Measurements from ENCODE around the gene METTL26. TPM values are rescaled to one million over a fixed set of nuclear protein-coding genes. Genes with fewer than 3 reads are reported as not detected.
A peak's percentile ranks its signal among the peaks of the same experiment; 100 is the strongest.

METTL26 gene
- total and polyA plus RNA-seq, 9 of the 15 experiments (the other 6 are each of a cell fraction or from before 2014, with no cell fraction given) = 7.3 to 262 (median 80.9) TPM

DNA sequence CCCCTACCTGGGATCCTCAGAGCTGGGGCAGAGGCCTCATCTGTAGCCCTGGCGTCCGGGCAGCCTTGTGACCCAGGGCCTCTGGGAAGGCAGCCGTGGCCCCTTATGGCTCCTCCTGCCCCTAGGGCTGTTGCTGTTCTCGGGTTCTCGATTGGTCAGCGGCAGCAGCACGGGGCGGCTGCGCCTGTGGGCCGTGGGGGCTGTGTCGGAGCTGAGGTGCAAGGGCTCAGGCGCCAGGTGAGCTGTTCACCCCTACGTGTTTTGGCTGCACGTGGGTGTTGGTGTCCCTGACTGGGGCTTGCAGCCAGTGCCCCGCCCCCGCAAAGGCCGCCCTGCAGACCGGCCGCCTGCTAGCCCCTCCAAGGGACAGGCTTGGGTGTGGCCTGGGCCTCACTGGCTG is 26.0 kb upstream of the METTL26 start:
- in situ Hi-C loops (cut with MboI) = no loop called here
- peak overlapping the region in 1 of 2 experiments; percentile 95; a peak in 2 of 4 replicates for H3K9ac ChIP-seq (ENCODE audit: insufficient read depth in 1 of 2, low read depth in 2 of 2, low read length in 2 of 2)
- H3K27ac ChIP-seq (ENCODE audit: extremely low read depth, low read depth, low read length) = no peak overlapping the region
- ChIA-PET CTCF (ENCODE audit: low intra/inter-chr PET ratio) (no interaction called here), POLR2A (interaction anchor here (0.6 kb wide), 1 partner anchor 18 kb away, joined by 3 read pairs; the partner anchor contains the start of gene STUB1)
- FAIRE-seq (no peak), DNase-seq (ENCODE audit: extremely low read depth in 1 of 4, low spot score in 3 of 4) (no peak), ATAC-seq (no peak)
- no peaks in the 10 kb centered on the region for H3K36me3 ChIP-seq (ENCODE audit: control insufficient read depth, insufficient read depth, low read length)
- H3K4me1 ChIP-seq (replicated peaks in 1 of 2; ENCODE audit: control insufficient read depth in 2 of 2, insufficient read depth in 2 of 2, low read length in 2 of 2) = peaks cover 2 to 92% of the 10 kb centered on the region in 2 experiments; a peak in 4 of 5 replicates
- no peak for TF ChIP-seq PTRF (tag; IDR thresholded peaks at IDR 0.05)
- TF ChIP-seq EGR1 (conservative IDR thresholded peaks at IDR 0.05) = 0 out of 2 replicates have a peak, but pooled peaks have one; percentile 35
- TF ChIP-seq, protein P1, sequence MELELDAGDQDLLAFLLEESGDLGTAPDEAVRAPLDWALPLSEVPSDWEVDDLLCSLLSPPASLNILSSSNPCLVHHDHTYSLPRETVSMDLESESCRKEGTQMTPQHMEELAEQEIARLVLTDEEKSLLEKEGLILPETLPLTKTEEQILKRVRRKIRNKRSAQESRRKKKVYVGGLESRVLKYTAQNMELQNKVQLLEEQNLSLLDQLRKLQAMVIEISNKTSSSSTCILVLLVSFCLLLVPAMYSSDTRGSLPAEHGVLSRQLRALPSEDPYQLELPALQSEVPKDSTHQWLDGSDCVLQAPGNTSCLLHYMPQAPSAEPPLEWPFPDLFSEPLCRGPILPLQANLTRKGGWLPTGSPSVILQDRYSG (tag; conservative IDR thresholded peaks at IDR 0.05; ENCODE audit: low read depth) = no peak
- no peak for TF ChIP-seq MCM2 (IDR thresholded peaks at IDR 0.05; ENCODE audit: low read depth)
- no peak for TF ChIP-seq PCBP1 (IDR thresholded peaks at IDR 0.05; ENCODE audit: low read depth, low read length, poor library complexity, severe bottlenecking)
- TF ChIP-seq IFI16 (CRISPR knock-in tag; IDR thresholded peaks at IDR 0.05) = no peak
- 76% methylated on average over 15 of the region's 19 CpGs for WGBS (ENCODE audit: insufficient coverage, low coverage, missing lambda C conversion rate)
- H3K9me1 ChIP-seq (ENCODE audit: control insufficient read depth, insufficient read depth, low read length) = no peaks in the 10 kb centered on the region
- intact Hi-C loops (cut with micrococcal nuclease) = loop anchor here (10.0 kb wide), 1 partner anchor 267 kb away; the partner anchor contains the start of gene NME4
- H2AFZ ChIP-seq (ENCODE audit: low read depth, low read length) = no peak overlapping the region
- no peaks in the 10 kb centered on the region; the same call in 2 of the 3 replicates for H3K79me2 ChIP-seq (ENCODE audit: control insufficient read depth, insufficient read depth, low read length)
- no peaks in the 10 kb centered on the region for H3K9me3 ChIP-seq (replicated peaks; ENCODE audit: control insufficient read depth, insufficient read depth, low read depth, low read length)
- BruUV-seq (replicated peaks) = no TSS peak
- no peak overlapping the region for H3K4me3 ChIP-seq
- H3K27me3 ChIP-seq (ENCODE audit: control insufficient read depth in 2 of 2, insufficient read depth in 2 of 2, low read length in 2 of 2) = no peaks in the 10 kb centered on the region
- no peaks in the 10 kb centered on the region for H4K20me1 ChIP-seq (replicated peaks; ENCODE audit: control insufficient read depth, insufficient read depth, low read length)
- no peak overlapping the region for H3K4me2 ChIP-seq (ENCODE audit: insufficient read depth, low read length)
